ENCODE results near the gene NPPA. TPM values are rescaled to one million over a fixed set of nuclear protein-coding genes. Genes with fewer than 3 reads are reported as not detected.
A peak's percentile ranks its signal among the peaks of the same experiment; 100 is the strongest.
"Not testable (repeated sequence)": the region's sequence is repeated elsewhere in the genome, so short reads cannot be mapped to it uniquely, and the experiment has no call there.

NPPA gene
- total RNA-seq = not detected

DNA sequence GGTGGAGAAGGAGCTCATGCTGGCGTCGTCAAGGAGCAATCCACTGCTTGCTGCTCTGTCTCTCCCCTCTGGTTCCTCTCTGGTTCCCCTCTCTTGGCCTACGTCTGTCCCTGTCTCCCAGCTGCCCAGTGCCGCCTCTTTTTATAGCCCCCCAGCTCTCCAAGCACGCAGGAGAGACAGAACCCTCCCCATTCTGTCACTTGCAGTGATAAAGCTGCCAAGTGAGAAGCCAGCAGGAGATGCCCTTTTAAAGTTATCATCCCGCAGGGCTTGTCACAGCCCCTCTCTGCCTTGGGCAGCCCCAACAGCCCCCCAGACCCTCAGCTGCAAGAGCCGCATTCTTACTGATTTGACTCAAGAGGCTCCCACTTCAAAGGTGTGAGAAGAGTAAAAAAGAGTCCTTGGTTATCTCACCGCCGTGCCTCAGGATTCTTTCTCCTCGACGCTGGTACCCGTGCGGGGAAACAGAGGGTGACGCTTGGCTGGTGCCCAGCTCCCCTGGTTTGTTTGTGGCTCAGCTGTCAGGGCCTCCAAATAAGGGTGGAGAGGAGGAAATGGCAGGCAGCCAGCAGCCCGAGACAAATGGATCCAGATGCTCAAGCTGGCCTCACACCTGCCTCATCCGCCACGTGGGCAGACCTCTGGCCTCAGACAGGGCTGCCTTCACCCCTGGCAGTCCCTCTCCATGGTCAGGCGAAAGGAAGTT lies at the start of gene NPPA:
TSS of gene NPPA (minus strand) at position 117 of the 706 bp plus-strand sequence. CDS start at position 18, 99 bp downstream.
- ChIA-PET POLR2A (interaction anchor here (15.2 kb wide), 1 partner anchor 61 kb away, joined by 209 read pairs; no protein-coding TSS in a partner anchor), CTCF (no interaction called here)
- H3K36me3 Mint-ChIP-seq (ENCODE audit: low read depth) = peaks cover 5% of the 10 kb centered on the region
- peaks cover under 1% of the 10 kb centered on the region for H3K27me3 Mint-ChIP-seq (ENCODE audit: low read depth)
- ATAC-seq (no peak), DNase-seq (no peak)
- no peaks in the 10 kb centered on the region for H3K4me1 Mint-ChIP-seq (ENCODE audit: low read depth)
- H3K9me3 Mint-ChIP-seq (ENCODE audit: insufficient read depth) = no peaks in the 10 kb centered on the region
- H3K27ac Mint-ChIP-seq = no peak within 1 kb of the TSS
- no peak within 1 kb of the TSS for H3K4me3 Mint-ChIP-seq

DNA sequence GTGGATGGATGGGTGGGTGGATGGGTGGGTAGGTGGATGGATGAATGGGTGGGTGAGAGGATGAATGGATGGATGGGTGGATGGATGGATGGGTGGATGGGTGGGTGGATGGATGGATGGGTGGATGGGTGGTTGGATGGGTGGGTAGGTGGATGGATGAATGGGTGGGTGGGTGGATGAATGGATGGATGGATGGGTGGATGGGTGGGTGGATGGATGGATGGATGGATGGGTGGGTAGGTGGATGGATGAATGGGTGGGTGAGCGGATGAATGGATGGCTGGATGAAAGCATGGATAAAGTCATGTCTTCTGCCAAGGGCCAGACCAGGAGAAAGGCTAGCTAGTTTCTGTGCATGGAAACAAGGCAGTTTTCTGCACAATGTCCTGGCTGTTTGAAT lies 46.9 kb upstream of the NPPA start:
- not testable (repeated sequence) for DNase-seq; H3K36me3 Mint-ChIP-seq (ENCODE audit: low read depth); H3K4me3 Mint-ChIP-seq; H3K4me1 Mint-ChIP-seq (ENCODE audit: low read depth); H3K27ac Mint-ChIP-seq; H3K9me3 Mint-ChIP-seq (ENCODE audit: insufficient read depth); ATAC-seq
- POLR2A ChIA-PET = interaction anchor here (0.6 to 4.0 kb wide), 2 partner anchors 14 to 143 kb away, joined by 3 to 23 read pairs; no protein-coding TSS in a partner anchor
- CTCF ChIA-PET = interaction anchor here (1.0 to 1.5 kb wide), 3 partner anchors 55 to 79 kb away, joined by 3 read pairs; no protein-coding TSS in a partner anchor
- peaks cover 33% of the 10 kb centered on the region for H3K27me3 Mint-ChIP-seq (ENCODE audit: low read depth)

DNA sequence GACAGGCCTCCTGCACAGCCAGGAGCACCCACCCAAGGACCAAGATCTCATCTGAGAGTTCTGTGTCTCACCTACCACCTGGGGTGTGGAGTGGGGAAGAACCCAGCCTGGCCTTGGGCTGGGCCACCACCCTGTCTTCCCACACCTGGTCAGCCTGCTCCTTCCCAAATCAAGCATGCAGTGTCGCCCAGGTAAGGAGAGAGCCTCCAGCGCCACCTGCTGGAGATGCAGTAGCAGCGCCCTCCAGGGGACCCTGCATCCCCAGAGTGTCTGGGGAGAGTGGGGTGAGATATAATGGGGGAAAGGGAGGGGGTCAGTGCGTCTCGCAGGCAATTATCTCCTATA lies 46.3 kb upstream of the NPPA start:
- peak; percentile 89 for ATAC-seq
- no peak overlapping the region for H3K4me3 Mint-ChIP-seq
- peak; percentile 78 for DNase-seq
- ChIA-PET POLR2A (interaction anchor here (0.6 to 4.0 kb wide), 3 partner anchors 14 to 143 kb away, joined by 3 to 51 read pairs (median 23); no protein-coding TSS in a partner anchor), CTCF (interaction anchor here (1.0 to 3.4 kb wide), 6 partner anchors 38 to 80 kb away, joined by 3 to 20 read pairs (median 4); no protein-coding TSS in a partner anchor)
- no peaks in the 10 kb centered on the region for H3K4me1 Mint-ChIP-seq (ENCODE audit: low read depth)
- no peaks in the 10 kb centered on the region for H3K9me3 Mint-ChIP-seq (ENCODE audit: insufficient read depth)
- H3K27ac Mint-ChIP-seq = no peak overlapping the region
- H3K27me3 Mint-ChIP-seq (ENCODE audit: low read depth) = peaks cover 27% of the 10 kb centered on the region
- H3K36me3 Mint-ChIP-seq (ENCODE audit: low read depth) = no peaks in the 10 kb centered on the region

DNA sequence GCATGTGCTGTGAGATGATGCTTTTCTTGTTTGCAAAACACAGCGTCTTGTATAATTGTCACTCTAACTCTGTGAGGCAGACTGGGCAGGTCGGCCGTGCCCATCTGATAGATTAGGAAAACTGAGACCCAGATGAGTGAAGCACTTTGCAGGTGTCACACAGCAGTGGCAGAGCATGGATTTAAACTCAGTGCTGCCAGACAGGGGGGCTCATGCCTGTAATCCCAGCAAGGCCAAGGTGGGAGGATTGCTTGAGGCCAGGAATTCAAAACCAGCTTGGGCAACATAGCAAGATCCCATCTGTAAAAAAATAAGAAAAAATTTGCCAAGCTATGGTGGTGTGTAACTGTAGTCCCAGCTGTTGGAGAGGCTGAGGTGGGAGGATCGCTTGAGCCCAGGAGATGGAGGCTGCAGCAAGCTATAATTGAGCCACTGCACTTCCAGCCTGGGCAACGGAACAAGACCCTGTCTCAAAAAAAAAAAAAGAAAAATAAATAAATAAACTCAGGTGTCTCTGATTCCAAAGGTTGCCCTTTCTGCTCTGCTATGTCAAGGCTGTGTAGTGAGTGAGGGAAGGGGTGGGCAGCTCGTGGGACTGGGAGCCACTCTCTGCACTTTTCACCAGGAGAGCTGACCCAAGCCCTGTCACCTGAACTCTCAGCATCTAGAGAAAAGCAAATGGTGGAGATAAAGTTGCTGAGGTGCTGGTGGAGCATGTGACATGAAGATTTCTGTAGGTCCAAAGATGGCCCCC lies 44.0 kb upstream of the NPPA start:
- Mint-ChIP-seq H3K4me1 (ENCODE audit: low read depth) (no peaks in the 10 kb centered on the region), H3K9me3 (ENCODE audit: insufficient read depth) (no peaks in the 10 kb centered on the region), H3K36me3 (ENCODE audit: low read depth) (no peaks in the 10 kb centered on the region), H3K27me3 (ENCODE audit: low read depth) (peaks cover 16% of the 10 kb centered on the region), H3K27ac (no peak overlapping the region), H3K4me3 (no peak overlapping the region)
- POLR2A ChIA-PET = interaction anchor here (3.4 kb wide), 1 partner anchor 17 kb away, joined by 51 read pairs; no protein-coding TSS in a partner anchor
- CTCF ChIA-PET = interaction anchor here (0.7 to 3.4 kb wide), 7 partner anchors 50 to 773 kb away, joined by 3 to 20 read pairs (median 5); no protein-coding TSS in a partner anchor
- ATAC-seq (no peak), DNase-seq (no peak)

DNA sequence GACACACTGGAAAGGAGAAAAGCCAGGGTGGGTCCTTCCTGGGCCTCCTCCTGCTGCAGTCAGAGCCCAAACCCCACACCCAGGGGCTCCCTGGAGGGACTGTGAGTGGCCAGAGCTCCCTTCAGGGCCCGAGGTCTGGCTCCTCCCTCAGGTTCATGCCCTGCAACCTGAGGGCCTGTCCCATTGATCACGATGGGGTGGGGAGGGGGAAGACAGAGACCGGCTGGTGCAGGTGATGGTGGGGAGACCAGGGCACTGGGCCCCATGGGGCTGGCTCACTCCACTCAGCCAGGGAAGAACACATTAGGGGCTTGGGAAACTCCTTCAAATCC lies 41.3 kb upstream of the NPPA start:
- no peak overlapping the region for H3K27ac Mint-ChIP-seq
- ATAC-seq = no peak
- no peaks in the 10 kb centered on the region for H3K4me1 Mint-ChIP-seq (ENCODE audit: low read depth)
- DNase-seq = no peak
- H3K9me3 Mint-ChIP-seq (ENCODE audit: insufficient read depth) = no peaks in the 10 kb centered on the region
- peaks cover 7% of the 10 kb centered on the region for H3K27me3 Mint-ChIP-seq (ENCODE audit: low read depth)
- H3K4me3 Mint-ChIP-seq = no peak overlapping the region
- CTCF ChIA-PET = no interaction called here
- POLR2A ChIA-PET = interaction anchor here (1.0 to 2.3 kb wide), 2 partner anchors 19 to 21 kb away, joined by 3 to 16 read pairs; no protein-coding TSS in a partner anchor
- H3K36me3 Mint-ChIP-seq (ENCODE audit: low read depth) = no peaks in the 10 kb centered on the region

DNA sequence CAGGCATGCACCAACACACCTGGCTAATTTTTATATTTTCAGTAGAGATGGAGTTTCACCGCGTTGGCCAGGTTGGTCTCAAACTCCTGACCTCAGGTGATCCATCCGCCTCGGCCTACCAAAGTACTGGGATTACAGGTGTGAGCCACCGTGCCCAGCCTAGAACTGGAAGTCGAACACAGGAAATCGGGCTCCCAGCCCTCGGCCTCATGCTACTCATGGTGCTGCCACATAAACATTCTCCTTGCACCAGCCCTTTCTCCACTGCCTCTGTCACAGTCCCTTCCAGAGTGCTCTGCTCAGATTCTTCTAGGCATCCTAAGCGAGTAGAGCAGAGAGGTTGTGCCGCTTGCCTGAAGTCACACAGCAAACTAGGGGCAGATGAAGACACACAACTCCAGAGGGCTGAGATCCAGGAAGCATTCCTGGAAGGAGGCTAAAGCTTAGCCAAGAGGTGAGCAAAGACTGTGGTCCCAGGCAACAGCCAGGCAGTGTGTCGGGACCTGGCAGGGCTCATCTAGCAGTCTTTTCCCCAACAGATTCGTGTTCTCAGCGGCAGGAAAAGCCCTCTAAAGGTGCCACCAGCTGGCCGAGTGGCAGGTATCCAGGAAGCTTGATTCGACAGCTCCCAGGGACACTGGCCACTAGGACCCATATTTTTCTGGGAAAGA lies 40.8 kb upstream of the NPPA start:
- POLR2A ChIA-PET = interaction anchor here (1.0 to 2.3 kb wide), 2 partner anchors 20 to 22 kb away, joined by 3 to 16 read pairs; no protein-coding TSS in a partner anchor

DNA sequence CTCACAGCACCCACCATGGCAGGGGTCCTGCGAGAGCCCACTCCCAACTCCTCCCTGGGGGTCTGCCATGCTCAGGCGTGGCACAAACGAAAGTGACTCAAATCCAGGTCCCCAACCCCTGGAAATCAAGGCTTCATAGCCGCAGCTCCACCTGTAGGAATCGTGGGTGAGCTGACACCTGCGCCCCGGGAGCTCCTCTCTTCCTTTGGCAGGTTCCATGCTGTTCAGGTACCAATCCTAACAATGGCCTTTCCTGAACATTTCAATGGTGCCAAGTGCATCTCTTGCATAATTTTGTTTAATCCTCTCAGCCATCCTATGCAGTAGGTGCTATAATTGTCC lies 40.1 kb upstream of the NPPA start:
- Mint-ChIP-seq H3K27ac (no peak overlapping the region), H3K4me3 (no peak overlapping the region), H3K4me1 (ENCODE audit: low read depth) (peaks cover 5% of the 10 kb centered on the region), H3K9me3 (ENCODE audit: insufficient read depth) (no peaks in the 10 kb centered on the region), H3K36me3 (ENCODE audit: low read depth) (no peaks in the 10 kb centered on the region), H3K27me3 (ENCODE audit: low read depth) (peaks cover 7% of the 10 kb centered on the region)
- ATAC-seq (no peak), DNase-seq (no peak)
- POLR2A ChIA-PET = interaction anchor here (1.0 to 2.3 kb wide), 2 partner anchors 20 to 23 kb away, joined by 3 to 16 read pairs; no protein-coding TSS in a partner anchor
- CTCF ChIA-PET = no interaction called here

More for the DNA sequence above, 40.8 kb upstream of the NPPA start:
- Mint-ChIP-seq H3K4me3 (no peak overlapping the region), H3K9me3 (ENCODE audit: insufficient read depth) (no peaks in the 10 kb centered on the region), H3K36me3 (ENCODE audit: low read depth) (no peaks in the 10 kb centered on the region), H3K4me1 (ENCODE audit: low read depth) (no peaks in the 10 kb centered on the region), H3K27me3 (ENCODE audit: low read depth) (peaks cover 7% of the 10 kb centered on the region), H3K27ac (no peak overlapping the region)
- DNase-seq (no peak), ATAC-seq (no peak)
- CTCF ChIA-PET = no interaction called here

DNA sequence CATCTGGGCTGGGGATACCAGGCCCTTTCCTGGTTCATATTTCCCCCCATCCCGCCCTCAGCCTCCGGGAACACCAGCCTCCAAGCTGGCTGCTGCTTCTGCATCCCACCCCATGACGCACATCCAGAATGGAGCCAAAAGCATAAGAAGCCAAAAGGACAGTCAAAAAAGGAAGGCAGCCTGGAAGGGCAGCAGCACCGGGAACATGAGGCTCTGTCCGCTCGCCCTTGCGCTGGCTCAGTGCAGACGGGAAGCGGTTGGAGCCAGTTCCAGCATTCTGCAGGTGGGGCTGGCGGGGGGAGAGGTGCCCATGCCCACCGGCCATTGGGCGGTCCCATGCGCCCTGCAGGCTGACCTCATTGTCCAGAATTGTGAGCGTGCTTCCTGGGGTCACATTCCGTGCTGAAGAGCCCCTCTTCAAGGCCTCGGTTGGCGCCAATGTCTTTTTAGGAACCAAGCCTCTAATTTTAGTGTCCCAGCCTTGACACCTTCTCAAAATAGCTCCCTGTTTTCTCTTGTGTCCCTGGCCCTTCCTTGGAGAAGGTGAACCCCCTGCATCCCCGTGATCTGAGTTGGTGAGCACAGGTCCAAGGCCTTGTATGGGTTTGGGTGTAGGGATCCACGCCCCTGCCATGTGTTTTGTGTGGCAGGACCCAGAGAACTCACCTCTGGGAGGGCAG lies 39.5 kb upstream of the NPPA start:
- peaks cover 8% of the 10 kb centered on the region for H3K27me3 Mint-ChIP-seq (ENCODE audit: low read depth)
- H3K4me1 Mint-ChIP-seq (ENCODE audit: low read depth) = peaks cover 5% of the 10 kb centered on the region
- no peaks in the 10 kb centered on the region for H3K9me3 Mint-ChIP-seq (ENCODE audit: insufficient read depth)
- no peak overlapping the region for H3K27ac Mint-ChIP-seq
- ATAC-seq (no peak), DNase-seq (no peak)
- ChIA-PET CTCF (interaction anchor here (1.4 kb wide), 1 partner anchor 49 kb away, joined by 4 read pairs; no protein-coding TSS in a partner anchor), POLR2A (interaction anchor here (0.6 to 2.3 kb wide), 3 partner anchors 21 to 30 kb away, joined by 3 to 16 read pairs (median 5); no protein-coding TSS in a partner anchor)
- H3K4me3 Mint-ChIP-seq = no peak overlapping the region
- H3K36me3 Mint-ChIP-seq (ENCODE audit: low read depth) = no peaks in the 10 kb centered on the region

DNA sequence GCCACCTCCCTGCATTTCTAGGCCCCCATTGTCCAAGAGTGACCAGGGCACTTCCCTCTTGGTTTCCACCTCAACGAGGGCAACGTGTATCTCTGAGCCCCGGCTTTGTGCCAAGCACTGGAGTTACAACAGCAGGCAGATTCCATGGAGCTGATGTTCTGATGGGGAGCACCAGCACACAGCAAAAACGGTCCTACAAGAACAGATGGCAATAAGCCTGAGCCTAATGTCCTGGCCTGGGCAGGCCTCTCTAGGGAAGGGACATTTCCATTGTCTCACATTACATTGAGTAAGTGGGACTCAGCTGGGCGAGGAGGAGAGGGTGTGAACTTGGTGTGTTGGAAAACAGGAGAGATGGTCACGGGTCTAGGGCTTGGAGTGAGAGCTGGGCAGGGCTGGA lies 38.3 kb upstream of the NPPA start:
- no peak for DNase-seq
- Mint-ChIP-seq H3K4me3 (no peak overlapping the region), H3K27me3 (ENCODE audit: low read depth) (peaks cover 7% of the 10 kb centered on the region), H3K4me1 (ENCODE audit: low read depth) (peaks cover 5% of the 10 kb centered on the region), H3K27ac (no peak overlapping the region), H3K9me3 (ENCODE audit: insufficient read depth) (no peaks in the 10 kb centered on the region), H3K36me3 (ENCODE audit: low read depth) (no peaks in the 10 kb centered on the region)
- no peak for ATAC-seq
- POLR2A ChIA-PET = interaction anchor here (0.9 to 1.4 kb wide), 2 partner anchors 22 to 24 kb away, joined by 5 read pairs; no protein-coding TSS in a partner anchor
- CTCF ChIA-PET = interaction anchor here (1.4 kb wide), 1 partner anchor 47 kb away, joined by 4 read pairs; no protein-coding TSS in a partner anchor

DNA sequence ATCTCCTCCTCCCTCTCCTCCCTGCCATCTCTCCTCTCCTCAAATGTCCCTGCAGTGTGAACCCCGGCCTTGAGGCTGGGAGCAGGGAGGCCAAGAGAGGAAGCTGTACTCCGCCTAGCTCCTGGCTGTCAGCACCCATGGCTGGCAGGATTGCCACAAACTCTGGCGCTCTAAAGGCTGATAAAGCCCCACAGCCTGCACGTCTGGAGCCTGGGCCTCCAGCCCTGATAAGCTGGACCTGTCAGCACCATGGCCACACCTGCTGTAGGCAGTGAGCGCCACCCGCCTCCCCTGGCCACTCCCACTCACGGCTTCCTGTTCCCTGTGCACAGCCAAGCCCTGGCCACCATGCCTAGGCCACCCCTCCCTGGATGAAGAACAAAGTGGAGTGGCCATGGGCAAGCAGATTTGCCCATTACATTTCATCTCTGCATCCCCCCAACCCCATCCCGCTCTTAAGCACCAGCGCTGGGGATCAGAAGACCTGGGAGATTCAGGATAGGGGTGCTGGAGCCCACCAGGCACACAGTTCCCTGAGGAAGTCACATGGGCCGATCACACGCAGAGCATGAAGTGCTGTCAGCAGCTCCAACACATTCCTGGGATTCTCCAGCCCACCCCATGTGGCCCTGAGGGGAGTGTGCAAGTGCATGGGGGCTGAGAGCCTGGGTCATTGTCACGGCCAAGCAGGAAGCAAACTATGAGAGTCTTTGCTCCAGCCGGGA lies 35.4 kb upstream of the NPPA start:
- peak; percentile 61 for ATAC-seq
- H3K27ac Mint-ChIP-seq = no peak overlapping the region
- H3K4me3 Mint-ChIP-seq = no peak overlapping the region
- no peaks in the 10 kb centered on the region for H3K36me3 Mint-ChIP-seq (ENCODE audit: low read depth)
- CTCF ChIA-PET = no interaction called here
- no peaks in the 10 kb centered on the region for H3K9me3 Mint-ChIP-seq (ENCODE audit: insufficient read depth)
- H3K4me1 Mint-ChIP-seq (ENCODE audit: low read depth) = peaks cover 5% of the 10 kb centered on the region
- DNase-seq = peak; percentile 30
- POLR2A ChIA-PET = interaction anchor here (3.2 kb wide), 1 partner anchor 25 kb away, joined by 15 read pairs; no protein-coding TSS in a partner anchor
- H3K27me3 Mint-ChIP-seq (ENCODE audit: low read depth) = peaks cover 4% of the 10 kb centered on the region

Data from activated CD8-positive, alpha-beta T cell treated with anti-CD3 and anti-CD28 coated beads, Interleukin-2, amount 10 ng/mL, durations not matched to agents 7 days and 5 days (primary cell).